Lung (tissue), 12 donors: ENCODE data around the gene RCAN3. TPM values are rescaled to one million over a fixed set of nuclear protein-coding genes. Genes with fewer than 3 reads are reported as not detected.

ENCODE experiments used
- ATAC-seq: fragments of 200-7000 bp; cut with Tn5 transposase; one replicate; pipeline ENCODE4 v1.9.1; 2020; ENCODE audit warnings: moderate number of reproducible peaks; ENCODE audit not compliant: insufficient read depth, low FRiP score
- DNase-seq, 3 donors: peaks; one replicate each; pipeline ENCODE4 v3.0.0-alpha.2; 2013 to 2017
- H3K27ac ChIP-seq, 2 donors: one replicate each; pipeline ENCODE4 v1.5.1; 2013; ENCODE audit warnings: mild to moderate bottlenecking in 2 of 2, moderate library complexity in 2 of 2, control low read depth in 1 of 2, inconsistent platforms in 1 of 2, low read depth in 1 of 2, low read length in 1 of 2
- H3K27me3 ChIP-seq, 3 donors: one replicate each; pipeline ENCODE4 v1.5.1; 2013; ENCODE audit warnings: low read length in 2 of 3; ENCODE audit not compliant: control insufficient read depth in 3 of 3, insufficient read depth in 3 of 3
- H3K36me3 ChIP-seq, 4 donors: one replicate each; pipeline ENCODE4 v1.5.1; 2013; ENCODE audit warnings: low read length in 4 of 4, mild to moderate bottlenecking in 1 of 4, moderate library complexity in 1 of 4; ENCODE audit not compliant: control insufficient read depth in 4 of 4, insufficient read depth in 4 of 4
- H3K4me1 ChIP-seq, 5 donors: one replicate each; pipeline ENCODE4 v1.5.1; 2013; ENCODE audit warnings: low read length in 5 of 5, mild to moderate bottlenecking in 2 of 5, moderate library complexity in 1 of 5; ENCODE audit not compliant: control insufficient read depth in 5 of 5, insufficient read depth in 5 of 5
- H3K4me3 ChIP-seq: one replicate; pipeline ENCODE4 v1.5.1; 2013; ENCODE audit warnings: mild to moderate bottlenecking, control low read depth, moderate library complexity
- H3K9ac ChIP-seq, 2 donors: one replicate each; pipeline ENCODE4 v1.5.1; 2013; ENCODE audit warnings: low read length in 2 of 2, control low read depth in 1 of 2; ENCODE audit not compliant: insufficient read depth in 1 of 2
- H3K9me3 ChIP-seq, 4 donors: one replicate each; pipeline ENCODE4 v1.5.1; 2013; ENCODE audit warnings: low read length in 3 of 4, mild to moderate bottlenecking in 1 of 4, moderate library complexity in 1 of 4; ENCODE audit not compliant: control insufficient read depth in 4 of 4, insufficient read depth in 3 of 4
- WGBS, 2 donors: extraction: QIAGEN DNeasy Blood & Tissue Kit; methylation state at CpG; one replicate each; pipeline ENCODE4 v1.1.7; 2013; 5-methylcytosine and 5-hydroxymethylcytosine counted together
- polyA plus RNA-seq, 2 donors: library from polyadenylated mRNA; stranded (reverse); fragments of 200-250 nt; gene quantifications; one replicate each; pipeline ENCODE4 v1.2.1, GENCODE V29; 2013
- total RNA-seq, 2 donors: library from RNA; depleted of rRNA in 1 of 2; stranded (reverse); fragments of >200 nt in 1 of 2; gene quantifications; one replicate each; pipeline ENCODE4 v1.2.1, GENCODE V29; 2014 to 2021
- TF ChIP-seq, protein P1 (sequence below): IDR thresholded peaks from 2 replicates; pipeline ENCODE4 v1.5.1; 2012; ENCODE audit warnings: mild to moderate bottlenecking; ENCODE audit errors: control extremely low read depth, extremely low read depth
- donor health status: control.
- donor health status: control.
- donor health status: Bipolar disorder and iron deficiency.
- donor health status: healthy.
- donor health status: DM: yes; HTN: yes; CAD: no.

RCAN3 gene
- total and polyA plus RNA-seq, 4 donors = 5.2 to 21.4 (median 12.8) TPM

DNA sequence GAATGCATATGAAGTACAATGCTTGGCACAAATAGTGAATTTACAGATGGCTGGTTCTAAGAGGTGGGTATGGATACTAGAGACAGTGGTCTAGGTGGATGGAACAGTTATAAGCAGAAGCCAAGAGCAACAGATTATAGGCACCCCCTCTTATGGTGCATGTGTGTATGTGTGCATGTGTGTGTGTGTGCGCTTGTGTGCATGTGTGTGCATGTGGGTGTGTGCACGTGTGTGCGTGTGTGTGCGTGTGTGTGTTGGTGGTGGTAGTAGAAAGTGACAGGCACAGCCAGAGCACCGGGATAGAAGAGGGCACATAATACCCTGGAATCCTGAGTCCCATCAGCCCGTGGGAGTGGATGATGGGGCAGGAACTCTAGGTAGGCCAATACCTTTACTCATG lies 54.6 kb downstream of the RCAN3 start:
- Histone ChIP-seq H3K27ac (peak overlapping the region in 1 of 2 donors; percentile 0), H3K27me3 (peaks cover 0 to 19% (median 6%) of the 10 kb centered on the region in 3 donors), H3K4me3 (no peak overlapping the region), H3K9ac (no peak overlapping the region), H3K4me1 (peaks cover 0 to 9% (median 3%) of the 10 kb centered on the region in 5 donors), H3K36me3 (no peaks in the 10 kb centered on the region), H3K9me3 (no peaks in the 10 kb centered on the region)
- no peak for DNase-seq
- TF ChIP-seq, protein P1, sequence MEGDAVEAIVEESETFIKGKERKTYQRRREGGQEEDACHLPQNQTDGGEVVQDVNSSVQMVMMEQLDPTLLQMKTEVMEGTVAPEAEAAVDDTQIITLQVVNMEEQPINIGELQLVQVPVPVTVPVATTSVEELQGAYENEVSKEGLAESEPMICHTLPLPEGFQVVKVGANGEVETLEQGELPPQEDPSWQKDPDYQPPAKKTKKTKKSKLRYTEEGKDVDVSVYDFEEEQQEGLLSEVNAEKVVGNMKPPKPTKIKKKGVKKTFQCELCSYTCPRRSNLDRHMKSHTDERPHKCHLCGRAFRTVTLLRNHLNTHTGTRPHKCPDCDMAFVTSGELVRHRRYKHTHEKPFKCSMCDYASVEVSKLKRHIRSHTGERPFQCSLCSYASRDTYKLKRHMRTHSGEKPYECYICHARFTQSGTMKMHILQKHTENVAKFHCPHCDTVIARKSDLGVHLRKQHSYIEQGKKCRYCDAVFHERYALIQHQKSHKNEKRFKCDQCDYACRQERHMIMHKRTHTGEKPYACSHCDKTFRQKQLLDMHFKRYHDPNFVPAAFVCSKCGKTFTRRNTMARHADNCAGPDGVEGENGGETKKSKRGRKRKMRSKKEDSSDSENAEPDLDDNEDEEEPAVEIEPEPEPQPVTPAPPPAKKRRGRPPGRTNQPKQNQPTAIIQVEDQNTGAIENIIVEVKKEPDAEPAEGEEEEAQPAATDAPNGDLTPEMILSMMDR = no peak
- ATAC-seq = no peak
- WGBS, 2 donors = 95 to 96% methylated on average over 6 of the region's 6 CpGs

DNA sequence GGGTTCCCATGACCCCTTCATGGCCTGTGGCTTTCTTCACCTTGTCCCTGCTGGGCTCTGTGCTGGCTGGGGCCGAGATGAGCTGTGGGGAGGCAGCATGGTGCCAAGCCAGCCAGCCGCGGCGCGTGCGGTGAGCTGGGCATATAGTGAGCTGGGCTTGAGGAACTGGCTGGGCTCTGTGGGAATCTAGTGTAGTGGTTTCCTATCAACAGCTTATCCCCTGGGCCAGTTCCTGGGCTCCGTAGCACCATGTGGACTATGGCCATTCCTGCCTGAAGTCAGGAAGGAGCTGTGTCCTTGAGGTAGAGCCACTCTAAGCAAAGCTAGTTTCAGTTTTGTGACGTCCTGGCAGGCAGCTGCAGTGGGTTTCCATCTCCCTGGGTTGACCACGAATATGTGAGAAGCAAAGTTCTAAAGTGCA lies 55.1 kb downstream of the RCAN3 start:
- ATAC-seq (no peak), DNase-seq (no peak)
- 63 to 75% methylated on average over 9 of the region's 9 CpGs for WGBS, 2 donors

DNA sequence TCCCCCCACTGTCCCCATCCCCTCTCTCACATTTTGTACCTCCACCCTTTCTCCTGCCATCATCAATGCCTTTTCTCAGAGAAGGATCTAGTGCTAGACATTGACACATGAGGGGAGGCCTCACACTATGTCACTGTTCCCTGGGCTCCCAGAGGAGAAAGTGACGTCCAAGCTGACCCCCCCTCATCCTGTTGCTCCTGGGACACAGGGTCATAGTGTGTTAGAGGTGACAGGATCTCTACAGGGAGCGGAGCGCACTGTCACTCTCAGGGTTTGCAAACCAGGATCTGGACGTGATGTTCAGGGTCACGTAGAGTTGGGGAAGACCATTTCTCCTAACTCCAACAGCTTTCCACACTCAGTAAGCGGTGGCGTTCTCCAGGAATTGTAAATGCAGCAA lies 55.8 kb downstream of the RCAN3 start:
- H3K36me3 ChIP-seq = no peaks in the 10 kb centered on the region
- no peaks in the 10 kb centered on the region for H3K9me3 ChIP-seq
- H3K9ac ChIP-seq = no peak overlapping the region
- DNase-seq (no peak), ATAC-seq (no peak)
- TF ChIP-seq, protein P1 = no peak
- H3K27ac ChIP-seq = no peak overlapping the region
- WGBS, 2 donors = 78% methylated on average over 7 of the region's 7 CpGs
- H3K4me1 ChIP-seq = peaks cover 0 to 5% (median 0%) of the 10 kb centered on the region in 5 donors
- peaks cover 0 to 19% (median 6%) of the 10 kb centered on the region in 3 donors for H3K27me3 ChIP-seq
- no peak overlapping the region for H3K4me3 ChIP-seq

More for the DNA sequence above, 55.1 kb downstream of the RCAN3 start:
- TF ChIP-seq, protein P1 = no peak
- Histone ChIP-seq H3K4me3 (no peak overlapping the region), H3K27me3 (peaks cover 0 to 19% (median 6%) of the 10 kb centered on the region in 3 donors), H3K4me1 (peaks cover 0 to 5% (median 0%) of the 10 kb centered on the region in 5 donors), H3K9me3 (no peaks in the 10 kb centered on the region), H3K9ac (no peak overlapping the region), H3K36me3 (no peaks in the 10 kb centered on the region), H3K27ac (peak overlapping the region in 1 of 2 donors; percentile 0)
